Measurements from ENCODE around the gene B3GAT1.

Gene B3GAT1

DNA sequence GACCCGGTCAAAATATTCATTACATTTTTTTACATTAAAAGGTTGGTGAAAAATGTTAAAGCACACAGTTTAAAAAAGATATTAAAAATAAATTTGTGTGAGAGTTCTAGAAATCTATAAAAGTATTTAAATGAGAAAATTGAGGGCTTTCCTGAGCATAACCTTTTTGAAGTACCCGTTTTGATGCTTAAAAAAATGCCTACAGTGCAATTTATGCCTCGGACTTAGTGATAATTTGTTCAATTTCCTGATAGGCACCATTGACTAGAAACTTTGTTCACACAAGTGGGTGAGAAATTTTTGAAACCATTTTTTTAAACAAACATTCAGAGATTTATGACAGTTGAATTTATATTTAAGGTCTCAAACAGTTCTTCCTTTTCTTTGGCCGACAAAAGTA is 29.7 kb upstream of the B3GAT1 start:
- no peak for DNase-seq (ENCODE audit: low read depth in 2 of 2)

DNA sequence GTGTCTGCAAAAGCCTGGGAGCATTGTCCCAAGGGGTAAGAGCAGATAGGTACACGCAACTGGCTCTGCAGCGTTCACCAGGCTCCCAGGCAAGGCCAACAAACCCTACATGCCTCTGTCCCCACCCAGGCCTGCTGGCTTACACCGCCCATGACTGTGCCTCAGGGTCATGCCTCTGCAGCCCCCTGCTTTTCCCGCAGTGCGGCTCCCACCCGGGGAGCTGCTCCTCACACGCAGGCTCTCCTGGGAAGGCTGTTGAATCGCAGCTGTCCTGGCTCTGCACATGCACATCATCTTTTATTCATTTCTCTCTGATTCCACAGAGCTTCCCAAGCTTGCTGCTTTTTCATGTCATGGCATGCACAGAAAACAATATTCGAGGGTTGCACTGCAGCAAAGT is 29.2 kb upstream of the B3GAT1 start:
- no peak for DNase-seq (ENCODE audit: low read depth in 2 of 2)

DNA sequence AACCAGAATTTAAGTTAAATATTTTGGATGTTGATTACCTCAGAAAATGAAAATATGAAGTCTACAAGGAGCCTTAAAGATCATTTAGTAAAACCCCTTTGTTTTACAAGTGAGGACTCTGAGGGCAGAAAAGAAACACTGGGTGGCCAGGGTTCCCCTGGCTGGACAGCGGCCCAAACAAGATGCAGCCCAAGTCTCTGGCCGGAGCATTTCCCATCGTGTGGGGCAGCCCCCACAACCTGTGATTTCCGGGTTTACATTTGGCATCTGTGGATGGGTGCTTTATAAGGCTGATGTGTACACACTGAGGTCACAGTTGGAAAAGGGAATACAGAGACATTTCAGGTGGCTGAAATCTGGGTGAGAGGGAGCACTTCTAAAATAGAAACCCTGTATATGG is 28.8 kb upstream of the B3GAT1 start:
- no peak for DNase-seq (ENCODE audit: low read depth in 2 of 2)

DNA sequence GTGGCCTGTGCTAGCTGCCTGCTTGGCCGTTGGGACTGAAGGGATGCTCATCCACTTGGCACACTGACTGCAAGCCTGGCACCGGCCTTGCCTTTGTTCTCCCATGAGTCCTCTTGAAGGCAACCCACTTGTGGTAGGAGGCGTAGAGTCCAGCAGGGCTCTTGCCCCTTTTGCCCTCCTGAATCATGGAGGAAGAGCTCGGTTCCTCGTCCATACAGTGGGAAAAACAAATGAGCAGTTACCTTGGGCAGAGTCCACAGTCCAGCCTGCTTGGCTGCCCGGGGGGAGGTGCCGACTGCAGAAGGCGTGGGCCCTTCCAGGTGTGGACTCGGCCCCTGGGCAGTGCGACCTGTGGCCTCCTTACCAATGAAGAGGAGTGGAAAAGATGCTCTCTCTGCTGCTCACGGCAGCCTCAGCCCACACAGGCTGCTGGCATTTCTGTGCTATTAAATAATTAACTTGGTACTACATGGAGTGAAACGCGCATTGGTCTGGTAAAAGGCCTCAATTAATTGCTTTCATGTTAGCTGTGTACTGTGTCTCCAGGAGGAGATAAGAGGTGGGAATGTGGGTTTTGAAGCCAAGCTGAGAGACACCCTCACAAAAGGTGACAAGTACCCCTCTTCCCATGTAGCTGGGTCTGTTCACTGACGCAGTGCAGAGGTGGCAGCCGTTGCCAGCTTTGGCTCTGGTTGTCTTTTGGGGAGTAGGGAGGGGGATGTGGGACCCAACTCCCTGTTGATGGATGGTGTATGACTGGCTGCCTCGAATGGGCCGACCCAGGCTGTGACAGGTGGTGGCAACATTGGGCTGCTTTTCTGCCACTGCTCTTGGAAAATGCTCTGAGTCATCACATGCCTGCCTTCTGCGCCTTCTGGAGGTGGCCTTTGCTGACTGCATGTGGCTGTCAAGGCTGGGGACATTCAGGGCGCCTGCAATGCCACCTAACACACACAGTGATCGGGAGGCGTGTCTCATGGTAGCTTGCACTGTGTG is 26.8 kb upstream of the B3GAT1 start:
- no peak for DNase-seq (ENCODE audit: low read depth in 2 of 2)

DNA sequence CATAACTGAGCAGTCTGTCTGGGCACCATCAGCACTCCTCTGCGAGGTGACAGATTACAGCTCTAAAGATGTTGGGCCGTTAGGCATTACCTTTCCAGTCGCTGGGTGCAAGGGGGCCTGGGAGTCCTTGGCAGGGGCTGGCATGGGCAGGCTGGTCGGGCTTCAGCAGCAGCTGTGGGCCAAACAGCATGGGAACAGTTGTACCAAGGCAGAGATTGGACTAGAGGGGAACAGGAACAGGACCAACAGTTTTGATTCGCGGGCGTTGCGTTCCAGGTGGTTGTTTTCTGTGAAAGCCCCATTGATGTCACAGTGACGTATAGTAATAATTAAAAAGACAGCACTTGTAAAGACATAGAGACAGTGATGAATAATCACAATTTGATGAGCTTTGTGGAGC is 25.8 kb upstream of the B3GAT1 start:
- DNase-seq (ENCODE audit: low read depth in 2 of 2) = no peak

DNA sequence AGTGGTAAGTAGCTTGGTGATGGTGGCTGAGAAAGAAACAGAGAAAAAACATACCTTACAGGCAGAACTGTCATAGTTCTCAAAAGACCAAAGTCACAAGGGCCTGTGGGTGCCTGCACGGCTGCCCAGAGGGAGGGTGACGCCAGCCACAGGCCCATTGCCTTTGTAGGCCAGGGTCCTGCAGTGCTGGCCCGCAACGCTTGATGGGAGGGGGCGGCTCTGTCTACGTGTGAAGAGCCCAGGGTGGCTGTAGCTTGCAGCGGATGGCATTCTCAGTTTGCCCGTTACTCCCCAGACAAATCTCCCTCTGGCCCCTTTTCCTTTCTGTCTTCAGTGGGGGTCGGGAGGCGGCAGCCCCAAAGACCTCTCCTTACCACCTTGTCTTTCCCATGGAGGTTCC is 24.7 kb upstream of the B3GAT1 start:
- DNase-seq (ENCODE audit: low read depth in 2 of 2) = no peak

DNA sequence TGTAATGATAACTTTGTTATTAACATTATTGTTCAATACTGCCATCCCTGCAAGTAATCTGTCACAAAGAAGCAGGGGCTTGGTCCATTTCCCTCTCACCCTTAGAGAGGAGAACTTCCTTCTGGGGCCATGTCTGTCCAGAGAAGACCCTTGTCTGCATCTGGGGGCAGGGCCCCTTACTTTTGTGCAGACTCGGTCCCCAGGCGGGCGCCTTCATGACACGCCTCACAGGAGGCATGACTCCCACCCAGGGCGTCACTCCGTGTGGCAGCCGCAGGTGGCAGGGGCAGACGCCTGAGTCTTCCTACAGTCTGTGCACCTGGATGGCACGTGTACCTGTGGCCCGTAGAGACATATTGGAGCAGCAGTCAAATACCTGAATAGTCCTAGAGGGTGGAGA is 21.8 kb upstream of the B3GAT1 start:
- DNase-seq (ENCODE audit: low read depth in 2 of 2) = no peak

DNA sequence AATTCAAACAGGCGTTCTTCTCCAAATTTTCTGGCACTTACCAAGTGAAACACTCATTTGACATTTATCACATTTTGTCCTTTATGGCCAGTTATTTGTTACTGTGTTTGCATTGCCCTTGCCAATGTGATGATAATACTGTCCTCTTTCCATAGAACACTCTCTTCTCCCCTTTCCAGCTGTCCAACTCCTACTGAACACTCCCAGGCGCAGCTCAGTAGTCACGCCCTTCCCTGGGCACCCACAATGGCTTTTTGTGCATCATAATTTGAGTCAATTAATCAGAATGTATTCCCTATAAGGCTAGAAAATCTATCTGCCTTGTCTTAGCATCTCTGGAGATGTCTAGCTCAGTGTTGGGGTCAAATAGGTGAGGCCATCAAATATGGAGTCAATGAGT is 21.2 kb upstream of the B3GAT1 start:
- DNase-seq (ENCODE audit: low read depth in 2 of 2) = no peak

DNA sequence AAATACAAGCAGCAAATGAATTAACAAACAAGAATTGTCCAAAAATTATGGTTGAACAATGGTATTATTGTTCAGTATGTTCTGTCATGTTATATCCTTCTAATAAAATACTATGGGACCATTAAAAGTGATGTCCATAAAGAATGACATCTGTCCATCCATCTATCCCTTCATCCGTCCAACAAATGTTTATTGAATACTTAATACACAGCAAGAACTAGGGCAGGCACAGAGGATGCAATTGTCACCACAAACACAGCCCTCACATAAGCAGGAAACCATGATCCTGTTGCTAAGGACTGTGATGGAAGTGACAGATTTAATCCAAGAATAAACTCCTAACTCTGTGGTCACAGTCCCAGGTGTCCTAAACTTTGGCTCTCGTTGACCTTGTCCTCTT is 20.7 kb upstream of the B3GAT1 start:
- DNase-seq (ENCODE audit: low read depth in 2 of 2) = no peak

DNA sequence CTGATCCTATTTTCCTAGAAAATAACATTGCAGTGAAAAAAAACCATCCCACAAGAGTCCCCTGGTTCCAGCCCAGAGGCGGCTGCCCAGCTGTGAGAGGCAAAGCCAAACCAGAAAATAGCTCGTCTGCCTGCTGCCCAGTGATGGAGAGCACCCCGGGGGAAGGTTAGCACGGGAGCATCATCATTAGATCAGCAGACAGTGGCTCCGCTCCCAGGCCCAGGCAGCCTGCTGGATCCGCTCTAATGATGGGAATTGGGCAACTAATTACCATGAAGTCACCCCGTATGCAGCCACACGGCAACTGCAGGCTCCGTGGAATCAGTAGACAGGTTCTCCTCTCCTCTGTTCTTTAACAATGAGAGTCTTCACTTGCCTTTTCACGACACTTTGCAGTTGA is 17.1 kb upstream of the B3GAT1 start:
- DNase-seq (ENCODE audit: low read depth in 2 of 2) = no peak

DNA sequence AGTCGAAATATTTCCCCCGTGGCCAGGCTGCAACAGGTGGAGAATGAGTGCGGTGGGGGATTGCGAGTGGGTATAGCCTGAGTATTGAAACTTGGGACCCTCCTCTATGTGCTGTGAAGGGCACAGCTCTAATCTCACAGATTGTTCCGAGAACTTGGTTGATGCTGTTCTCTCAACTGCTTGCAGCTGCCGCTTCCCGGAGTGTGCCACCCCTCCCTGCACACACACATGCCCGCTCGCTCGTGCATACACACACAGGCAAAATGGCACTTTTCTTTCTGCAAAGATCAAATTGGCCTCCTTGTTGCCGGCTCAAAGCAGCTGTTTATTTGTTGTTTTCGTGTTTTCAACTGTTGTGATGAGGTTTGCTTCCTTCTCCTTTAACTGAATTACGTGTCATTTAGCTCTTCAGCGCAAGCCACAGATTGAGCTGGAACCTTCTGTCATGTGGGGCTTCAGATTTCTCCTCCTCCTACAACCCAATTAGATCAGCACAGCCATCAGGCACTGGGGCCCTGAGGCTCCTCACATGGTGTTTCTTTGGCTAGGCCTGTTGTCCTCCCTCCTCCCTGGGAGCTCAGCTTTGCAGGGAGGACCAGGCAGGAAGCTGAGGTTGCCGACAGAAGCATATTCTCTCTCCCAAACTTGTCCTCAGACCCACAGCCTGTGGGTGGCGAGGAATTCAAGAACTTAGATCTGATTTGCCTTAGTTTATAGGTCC is 13.9 kb upstream of the B3GAT1 start:
- DNase-seq (ENCODE audit: low read depth in 2 of 2) = no peak

DNA sequence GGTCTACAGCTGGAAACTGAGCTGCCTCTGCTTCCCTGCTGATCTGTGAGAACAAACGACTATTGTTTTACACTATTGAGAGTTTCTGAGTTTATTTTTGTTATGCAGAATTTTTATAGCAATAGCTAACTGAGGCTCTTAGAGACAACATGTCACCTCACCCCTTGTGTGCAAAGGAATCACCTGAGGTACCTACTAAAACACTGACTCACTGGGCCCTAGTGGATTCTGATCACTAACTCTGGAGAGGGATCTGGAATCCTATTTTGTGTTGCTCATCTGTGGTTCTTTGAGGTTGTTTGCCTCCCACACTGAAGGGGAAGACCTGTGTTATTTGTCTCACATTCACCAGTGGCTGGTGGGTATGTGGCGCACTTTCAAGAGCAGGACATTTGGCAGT is 13.4 kb upstream of the B3GAT1 start:
- no peak for DNase-seq (ENCODE audit: low read depth in 2 of 2)

DNA sequence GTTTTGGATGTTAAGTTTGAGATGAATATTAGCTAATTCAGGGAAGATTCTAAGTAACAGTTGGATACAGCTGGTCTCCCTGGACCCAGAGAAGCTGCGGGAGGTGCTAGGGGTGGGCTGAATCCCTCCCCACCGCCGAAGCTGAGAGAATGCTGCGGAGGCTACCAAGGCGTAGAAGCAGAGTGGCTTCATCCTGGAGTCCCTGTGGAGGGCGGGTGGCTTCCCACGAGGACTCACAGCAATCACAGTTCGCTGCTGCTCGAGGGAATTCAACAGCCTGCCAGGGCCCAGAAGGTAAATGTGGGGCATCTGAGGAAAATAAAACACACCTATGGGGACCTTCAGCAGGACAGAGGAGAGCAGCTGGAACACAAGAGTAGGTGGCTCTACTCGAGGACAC is 11.1 kb upstream of the B3GAT1 start:
- DNase-seq (ENCODE audit: low read depth in 2 of 2) = no peak

DNA sequence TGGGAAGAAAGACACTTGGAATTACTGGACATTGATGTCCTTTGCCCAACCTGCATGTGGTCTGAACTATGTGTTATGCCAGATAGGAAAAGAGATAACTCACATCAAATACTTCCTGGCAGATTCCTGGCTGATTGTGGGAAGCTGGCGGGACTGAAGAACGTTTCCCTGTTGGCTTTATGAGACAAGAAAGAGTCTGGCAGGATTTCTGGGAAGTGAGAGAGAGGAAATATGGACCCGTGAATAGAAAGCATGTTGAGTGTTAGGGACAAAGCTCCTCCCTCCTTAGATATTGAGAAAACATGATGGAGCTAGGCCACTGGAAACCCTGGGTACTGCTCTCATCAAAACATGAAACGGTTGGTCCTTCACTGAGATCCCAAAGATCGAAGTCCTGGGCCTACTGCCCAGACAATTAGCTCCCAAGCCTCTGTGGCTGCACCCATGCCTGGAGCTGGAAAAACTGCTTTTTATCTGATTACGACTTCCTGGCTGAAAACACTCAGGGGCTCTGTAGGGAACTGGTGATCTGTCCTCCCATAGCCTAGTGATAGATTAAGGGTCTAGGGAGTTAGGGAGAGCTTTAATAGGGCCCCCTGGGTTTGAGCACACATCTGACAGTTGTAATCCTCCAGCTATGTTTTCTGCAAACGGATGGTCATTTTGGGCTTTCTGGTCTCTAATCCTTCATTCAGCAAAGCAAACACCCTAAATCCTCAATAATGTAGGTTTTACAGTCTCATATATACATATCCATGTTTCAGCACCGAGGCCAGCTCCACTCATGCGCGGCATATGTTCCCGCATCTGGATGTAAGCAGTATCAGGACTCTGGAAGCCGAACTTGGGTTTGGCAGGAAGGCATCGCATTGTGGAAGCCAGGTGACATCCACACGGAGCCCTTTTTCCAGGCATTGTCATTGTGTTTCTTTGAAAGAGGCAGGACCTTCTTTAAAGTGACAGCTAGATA is 6.1 kb upstream of the B3GAT1 start:
- DNase-seq (ENCODE audit: low read depth in 2 of 2) = no peak

DNA sequence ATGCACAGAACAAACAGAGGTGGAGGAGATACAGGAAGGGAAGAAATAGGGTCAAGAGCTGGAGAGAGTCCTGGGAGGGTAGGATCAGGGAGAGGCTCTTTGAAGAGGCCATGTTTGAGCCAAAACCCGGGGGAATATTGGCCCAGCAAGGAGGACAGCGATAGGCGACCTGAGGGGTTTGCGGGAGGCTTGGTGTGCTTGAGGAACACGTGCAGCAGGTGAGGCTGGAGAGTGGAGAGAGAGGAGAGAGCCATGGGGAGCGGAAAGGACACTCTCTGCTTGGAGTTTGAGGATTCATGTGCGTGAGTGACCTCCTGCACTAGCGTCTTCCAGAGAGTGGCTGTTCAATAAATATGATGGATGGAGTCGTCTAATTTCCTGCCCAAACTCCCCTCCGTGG is 4.7 kb upstream of the B3GAT1 start:
- DNase-seq (ENCODE audit: low read depth in 2 of 2) = no peak

DNA sequence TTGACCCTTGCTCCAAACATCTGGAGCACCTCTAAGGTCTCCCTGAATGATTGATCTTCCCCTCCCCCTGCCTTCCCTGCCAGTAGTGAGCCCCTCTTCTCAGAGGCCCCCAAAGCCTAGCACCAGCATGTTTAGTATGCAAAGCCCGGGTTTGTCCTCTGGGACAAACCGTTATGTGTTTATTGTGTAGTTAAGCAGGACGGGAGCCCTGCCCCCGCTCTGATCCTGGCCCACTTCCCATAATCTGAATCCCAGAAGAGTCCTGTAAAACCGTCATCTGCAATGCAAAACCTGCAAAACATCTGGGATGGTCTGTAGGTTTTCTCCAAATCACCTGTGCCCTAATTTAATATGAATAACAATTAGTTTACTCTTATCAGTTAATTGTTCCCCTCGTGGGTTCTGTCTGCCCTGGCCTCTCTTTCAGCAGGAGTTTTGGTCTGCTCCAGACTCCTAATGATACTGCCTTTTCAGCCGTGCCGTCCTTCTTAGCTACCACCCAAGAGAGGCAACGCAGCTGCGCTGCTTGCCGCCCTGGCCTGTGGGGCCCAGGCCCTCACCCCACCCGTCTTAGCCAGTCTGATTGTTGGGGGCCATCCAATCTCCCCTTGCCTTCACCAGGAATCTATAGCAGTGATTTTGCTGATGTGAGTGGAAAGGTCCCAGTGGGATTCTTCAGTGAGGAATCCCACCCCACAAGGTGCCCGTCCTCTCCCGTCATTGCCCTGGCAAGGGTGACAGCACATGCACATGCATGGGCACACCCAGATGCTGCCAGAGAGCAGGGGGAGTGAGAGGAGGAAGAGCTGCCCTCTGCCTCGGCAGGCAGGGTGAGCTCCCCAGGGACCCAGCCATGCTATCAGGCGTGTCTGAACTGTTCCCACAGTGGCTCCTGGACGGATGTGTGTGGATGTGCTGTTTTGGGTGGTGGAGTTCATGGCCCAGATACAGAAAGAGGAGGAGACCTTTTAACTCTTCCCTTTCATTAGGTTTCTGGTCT is 3.0 kb upstream of the B3GAT1 start:
- DNase-seq (ENCODE audit: low read depth in 2 of 2) = no peak

DNA sequence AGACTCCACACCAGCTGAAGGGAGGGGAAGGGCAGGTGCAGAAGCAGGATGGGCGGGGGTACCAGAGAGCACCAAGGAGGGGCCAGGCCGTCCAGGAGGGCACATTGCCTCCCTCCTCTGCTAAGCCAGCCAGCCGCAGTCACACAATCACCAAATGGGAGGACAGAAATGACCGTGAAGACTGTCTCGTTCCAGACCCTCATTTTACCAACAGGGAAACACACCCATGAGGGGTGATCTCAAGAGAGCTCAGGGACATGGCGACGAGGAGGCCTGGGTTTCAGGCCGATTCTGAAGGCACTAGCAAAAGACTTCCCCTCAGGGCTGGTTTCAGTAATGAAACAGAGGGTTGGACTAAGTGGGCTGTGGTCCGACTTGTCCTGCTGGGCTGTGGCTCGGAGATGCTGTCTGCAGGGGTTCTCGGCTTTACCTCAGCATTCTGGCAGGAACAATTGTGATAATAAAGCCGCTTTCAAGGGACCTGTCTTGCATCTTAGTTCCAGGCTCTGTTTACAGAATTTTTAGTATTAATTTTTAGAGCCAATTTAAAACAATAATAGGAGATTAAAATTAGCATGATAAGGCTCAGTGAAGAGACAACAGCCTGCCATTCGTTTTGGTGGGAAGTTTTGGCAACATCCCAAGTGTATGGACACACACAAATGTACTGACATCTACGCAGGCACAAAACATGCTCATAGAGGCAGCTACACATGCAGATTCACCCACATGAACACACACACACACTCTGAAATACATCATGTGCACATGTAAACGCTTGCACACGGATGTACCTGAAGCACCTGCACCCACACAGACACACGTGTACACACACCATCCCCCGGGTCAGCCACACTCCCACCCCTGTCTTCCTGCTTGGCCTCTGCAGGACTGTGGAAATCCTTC is 2.0 kb upstream of the B3GAT1 start:
- DNase-seq (ENCODE audit: low read depth in 2 of 2) = no peak

DNA sequence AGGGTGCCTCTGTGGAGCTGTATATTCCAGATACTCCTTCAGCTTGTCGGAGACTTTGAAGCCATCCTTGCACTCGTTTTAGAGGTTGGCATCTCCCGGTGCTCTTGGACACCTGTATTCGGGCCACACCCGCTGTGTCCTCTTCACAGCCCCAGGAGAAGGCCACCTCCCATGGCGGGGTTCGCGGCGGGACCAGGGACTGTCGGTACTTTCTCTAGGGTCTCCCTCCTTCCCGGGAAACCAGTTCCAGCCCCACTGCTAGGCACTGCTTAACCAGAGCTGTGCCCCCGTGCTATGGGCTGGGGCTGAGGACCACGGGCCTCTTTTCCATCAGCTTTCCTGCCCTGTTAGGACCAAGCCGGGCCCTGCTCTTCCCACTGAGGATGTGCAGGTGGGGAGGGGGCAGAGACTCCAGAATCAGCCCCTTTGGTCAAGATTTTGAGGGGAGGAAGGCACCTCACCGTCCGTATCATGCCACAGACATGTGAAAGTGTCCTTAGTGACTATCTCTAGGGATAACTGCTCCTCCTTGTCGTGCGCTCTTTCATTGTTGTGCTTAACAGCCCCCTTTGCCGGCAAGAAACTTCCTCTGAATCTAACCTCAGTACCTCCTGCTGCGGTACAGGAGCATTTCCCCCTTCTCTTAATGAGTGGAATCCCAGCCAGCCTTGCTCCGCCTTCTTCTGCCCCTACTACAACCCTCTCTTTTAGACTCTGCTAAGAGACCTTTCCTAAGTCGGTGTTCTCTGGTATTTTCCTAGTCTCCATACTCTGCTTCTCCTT is 1.2 kb upstream of the B3GAT1 start:
- no peak for DNase-seq (ENCODE audit: low read depth in 2 of 2)

DNA sequence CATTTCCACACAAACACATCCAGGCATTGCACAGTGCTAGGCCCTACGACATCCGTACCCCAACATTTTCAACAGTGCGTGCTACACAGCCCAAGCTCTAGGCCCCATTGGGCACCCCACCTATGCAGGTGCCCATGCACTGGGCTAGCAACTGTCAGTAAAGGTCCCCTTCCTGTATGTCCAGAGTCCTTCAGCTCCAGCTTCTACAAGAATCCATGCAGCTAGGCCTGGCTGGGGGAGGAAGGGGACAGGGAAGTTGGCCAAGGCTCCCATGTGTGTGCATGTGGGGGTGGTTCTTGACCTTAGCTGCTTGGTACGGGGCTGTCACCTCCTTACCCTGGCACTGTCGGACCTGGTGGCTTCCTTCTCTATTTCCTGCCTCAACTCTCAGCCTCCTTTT is 1.3 kb downstream of the B3GAT1 start:
- no peak for DNase-seq (ENCODE audit: low read depth in 2 of 2)
